ENCODE measurements around the gene OSBPL6. TPM values are rescaled to one million over a fixed set of nuclear protein-coding genes. Genes with fewer than 3 reads are reported as not detected.
"Not testable (repeated sequence)": the region's sequence is repeated elsewhere in the genome, so short reads cannot be mapped to it uniquely, and the experiment has no call there.

Gene OSBPL6
- total RNA-seq, 1 experiment from 2014 or later = 2.3 TPM

DNA sequence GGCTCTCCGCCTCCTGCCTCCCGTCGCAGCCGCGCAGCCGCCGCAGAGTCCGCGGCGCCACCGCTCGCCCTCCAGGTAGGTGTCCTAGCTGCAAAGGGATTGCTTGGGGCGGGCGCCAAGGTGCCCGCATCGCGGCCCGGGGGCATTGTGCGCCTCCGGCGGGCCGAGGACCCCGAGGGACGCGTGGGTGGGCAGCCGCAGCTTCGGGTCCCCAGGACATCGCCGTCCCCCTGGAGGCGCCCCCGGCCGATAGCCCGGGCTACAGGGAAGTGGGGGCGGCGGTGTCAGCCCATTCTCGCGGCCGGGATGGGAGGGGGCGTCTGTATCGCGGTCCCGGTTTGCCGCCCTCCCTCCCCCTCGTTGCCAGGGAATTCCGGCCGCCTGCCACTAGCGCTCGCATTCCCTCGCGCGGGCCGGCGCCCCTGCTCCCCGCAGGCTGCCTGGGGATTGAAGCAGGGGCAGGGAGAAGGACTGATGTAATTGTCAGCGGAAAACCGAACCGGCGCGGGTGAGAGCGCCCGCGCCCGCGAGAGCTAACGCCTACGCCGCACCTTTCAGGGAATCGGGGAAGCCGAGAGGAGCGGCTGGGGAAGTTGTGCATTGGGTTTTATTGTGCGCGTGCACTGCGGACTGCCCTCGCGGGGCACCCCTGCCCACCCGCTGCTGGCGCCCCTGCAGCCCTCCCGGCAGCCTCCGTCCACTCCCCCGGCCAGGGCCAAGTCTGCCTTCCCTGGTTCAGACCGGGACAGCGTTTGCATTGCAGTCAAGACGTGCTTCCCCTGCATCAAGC lies 483 bp downstream of the OSBPL6 start:
- Mint-ChIP-seq H3K27ac (ENCODE audit: unreplicated experiment) (no peak overlapping the region), H3K36me3 (ENCODE audit: insufficient read depth, unreplicated experiment) (peaks cover 22% of the 10 kb centered on the region), H3K27me3 (ENCODE audit: unreplicated experiment) (peaks cover 23% of the 10 kb centered on the region), H3K4me3 (ENCODE audit: low read depth, unreplicated experiment) (peak overlapping the region; percentile 91), H3K4me1 (ENCODE audit: low read depth, unreplicated experiment) (no peaks in the 10 kb centered on the region), H3K9me3 (ENCODE audit: low read depth, unreplicated experiment) (no peaks in the 10 kb centered on the region)
- no TSS peak for BruUV-seq (replicated peaks)
- TF ChIP-seq CTCF (IDR thresholded peaks at IDR 0.05; ENCODE audit: unreplicated experiment) = peak; percentile 1
- CTCF ChIA-PET = interaction anchor here (0.8 to 1.5 kb wide), 2 partner anchors 15 to 220 kb away, joined by 3 to 7 read pairs; no protein-coding TSS in a partner anchor
- intact Hi-C loops (cut with micrococcal nuclease; ENCODE audit: unreplicated experiment) = no loop called here
- peak; percentile 48 for DNase-seq

- Mint-ChIP-seq H3K27ac (ENCODE audit: unreplicated experiment) (no peak overlapping the region), H3K9me3 (ENCODE audit: low read depth, unreplicated experiment) (no peaks in the 10 kb centered on the region), H3K27me3 (ENCODE audit: unreplicated experiment) (peaks cover 23% of the 10 kb centered on the region), H3K36me3 (ENCODE audit: insufficient read depth, unreplicated experiment) (peaks cover 22% of the 10 kb centered on the region), H3K4me3 (ENCODE audit: low read depth, unreplicated experiment) (peak overlapping the region; percentile 91), H3K4me1 (ENCODE audit: low read depth, unreplicated experiment) (no peaks in the 10 kb centered on the region)
- no TSS peak for BruUV-seq (replicated peaks)
- CTCF ChIA-PET = interaction anchor here (0.8 to 1.5 kb wide), 2 partner anchors 14 to 219 kb away, joined by 3 to 7 read pairs; no protein-coding TSS in a partner anchor
- intact Hi-C loops (cut with micrococcal nuclease; ENCODE audit: unreplicated experiment) = no loop called here
- no peak for DNase-seq
- no peak for TF ChIP-seq CTCF (IDR thresholded peaks at IDR 0.05; ENCODE audit: unreplicated experiment)
Observed at GRCh38 chr2:178195390-178196166, 1.3 kb downstream of the OSBPL6 start.

DNA sequence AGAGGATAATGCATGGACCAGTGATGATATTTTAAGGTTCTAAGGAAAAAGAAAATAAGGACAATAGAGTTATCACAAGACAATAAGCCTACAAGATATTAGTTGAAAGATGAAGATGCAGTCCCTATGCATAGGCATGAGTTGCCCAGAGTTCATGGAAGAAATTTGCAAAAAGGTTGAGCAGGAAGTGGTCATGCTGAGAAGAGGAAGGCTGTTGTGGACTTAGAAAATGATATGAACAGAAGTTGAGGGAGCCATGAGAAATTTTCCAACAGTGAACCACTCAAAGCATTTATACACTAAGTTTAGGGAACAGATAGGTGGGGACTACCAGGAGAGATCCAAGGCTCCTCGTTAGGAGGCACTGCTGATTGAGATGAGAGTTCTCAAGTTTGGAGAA lies 3.5 kb downstream of the OSBPL6 start:
- intact Hi-C loops (cut with micrococcal nuclease; ENCODE audit: unreplicated experiment) = no loop called here
- Mint-ChIP-seq H3K27ac (ENCODE audit: unreplicated experiment) (no peak overlapping the region), H3K4me1 (ENCODE audit: low read depth, unreplicated experiment) (no peaks in the 10 kb centered on the region), H3K9me3 (ENCODE audit: low read depth, unreplicated experiment) (no peaks in the 10 kb centered on the region), H3K36me3 (ENCODE audit: insufficient read depth, unreplicated experiment) (peaks cover 22% of the 10 kb centered on the region), H3K27me3 (ENCODE audit: unreplicated experiment) (peaks cover 4% of the 10 kb centered on the region), H3K4me3 (ENCODE audit: low read depth, unreplicated experiment) (no peak overlapping the region)
- no peak for TF ChIP-seq CTCF (IDR thresholded peaks at IDR 0.05; ENCODE audit: unreplicated experiment)
- CTCF ChIA-PET = no interaction called here
- no TSS peak for BruUV-seq (replicated peaks)
- DNase-seq = no peak

GRCh38 chr2:178198441-178198840 lies 4.1 kb downstream of the OSBPL6 start:
- BruUV-seq (replicated peaks); DNase-seq; H3K27ac Mint-ChIP-seq (ENCODE audit: unreplicated experiment); CTCF ChIA-PET; H3K4me1 Mint-ChIP-seq (ENCODE audit: low read depth, unreplicated experiment); H3K4me3 Mint-ChIP-seq (ENCODE audit: low read depth, unreplicated experiment); H3K27me3 Mint-ChIP-seq (ENCODE audit: unreplicated experiment); H3K9me3 Mint-ChIP-seq (ENCODE audit: low read depth, unreplicated experiment); intact Hi-C loops (cut with micrococcal nuclease; ENCODE audit: unreplicated experiment): not testable (repeated sequence)
- peaks cover 19% of the 10 kb centered on the region for H3K36me3 Mint-ChIP-seq (ENCODE audit: insufficient read depth, unreplicated experiment)

Measured in Calu3 (cell line).